A549 treated with dexamethasone at 1 μM for 4 hours (cell line): ENCODE data around the gene BCL2L2. TPM values are rescaled to one million over a fixed set of nuclear protein-coding genes. Genes with fewer than 3 reads are reported as not detected.

ENCODE experiments used
- total RNA-seq: library from RNA; stranded (reverse); fragments of 200-300 nt; extraction: Qiagen RNA extraction; gene quantifications from 5 replicates; pipeline ENCODE4 v1.2.3, GENCODE V29; 2022

BCL2L2 gene
- 14.5 to 19.0 TPM (median 15.2 TPM) in 5 replicates for total RNA-seq

GRCh38 chr14:23306412-23307145 is at the start of gene BCL2L2:
BCL2L2 (plus strand) TSS chr14:23306833; CDS start chr14:23307768, 935 bp downstream.

GRCh38 chr14:23286020-23286901 is 20.4 kb upstream of the BCL2L2 start, which contains the start of gene HOMEZ:
HOMEZ (minus strand) TSS chr14:23286132; CDS start chr14:23285952, 180 bp downstream.

GRCh38 chr14:23302290-23303225 is 4.1 kb upstream of the BCL2L2 start, which contains the start of gene PPP1R3E:
PPP1R3E (minus strand) TSS chr14:23302859; CDS start chr14:23302576, 283 bp downstream.

GRCh38 chr14:23320584-23321571 is 14.2 kb downstream of the BCL2L2 start, which contains the start of gene PABPN1:
PABPN1 (plus strand) TSS chr14:23321457; CDS start chr14:23321470, 13 bp downstream.

GRCh38 chr14:23352506-23353432 is 46.1 kb downstream of the BCL2L2 start, which contains the start of gene SLC22A17:
SLC22A17 (minus strand) TSS chr14:23352887.

Other genes with a start within 250 kb of the BCL2L2 start
- 2.1 to 4.4 TPM (median 3.8 TPM) in 5 replicates for gene CDH24, start 249.3 kb upstream of the BCL2L2 start, total RNA-seq
- gene ACIN1, start 211.7 kb upstream of the BCL2L2 start, total RNA-seq = 80.5 to 104 TPM (median 99.1 TPM) in 5 replicates
- 77.4 to 90.2 TPM (median 85.3 TPM) in 5 replicates for gene C14orf119, start 211.3 kb upstream of the BCL2L2 start, total RNA-seq
- gene CIROP, start 201.8 kb upstream of the BCL2L2 start, total RNA-seq = 0.06 TPM in 1 of 5 replicates, not detected in the others
- not detected in 5 replicates for gene CEBPE, start 187.6 kb upstream of the BCL2L2 start, total RNA-seq
- 2.1 to 3.2 TPM (median 2.8 TPM) in 5 replicates for gene SLC7A8, start 123.2 kb upstream of the BCL2L2 start, total RNA-seq
- gene RNF212B, start 68.9 kb upstream of the BCL2L2 start, total RNA-seq = not detected in 5 replicates
- 8.0 to 9.6 TPM (median 8.9 TPM) in 5 replicates for gene HOMEZ, start 20.7 kb upstream of the BCL2L2 start, total RNA-seq
- 3.0 to 4.2 TPM (median 4.2 TPM) in 5 replicates for gene PPP1R3E, start 4.0 kb upstream of the BCL2L2 start, total RNA-seq
- 126 to 152 TPM (median 151 TPM) in 5 replicates for gene PABPN1, start 14.6 kb downstream of the BCL2L2 start, total RNA-seq
- 5.2 to 8.3 TPM (median 6.2 TPM) in 5 replicates for gene SLC22A17, start 46.1 kb downstream of the BCL2L2 start, total RNA-seq
- gene EFS, start 58.3 kb downstream of the BCL2L2 start, total RNA-seq = not detected in 5 replicates
- gene IL25, start 66.0 kb downstream of the BCL2L2 start, total RNA-seq = not detected in 5 replicates
- gene CMTM5, start 70.2 kb downstream of the BCL2L2 start, total RNA-seq = not detected in 5 replicates
- gene MYH6, start 101.4 kb downstream of the BCL2L2 start, total RNA-seq = 0.05 to 0.15 TPM (median 0.12 TPM) in 5 replicates
- 0.02 TPM in 1 of 5 replicates, not detected in the others for gene MYH7, start 128.8 kb downstream of the BCL2L2 start, total RNA-seq
- gene NGDN, start 162.9 kb downstream of the BCL2L2 start, total RNA-seq = 59.7 to 73.7 TPM (median 61.6 TPM) in 5 replicates
- 0.44 to 1.1 TPM (median 0.80 TPM) in 5 replicates for gene ZFHX2, start 244.9 kb downstream of the BCL2L2 start, total RNA-seq
- 12.1 to 12.7 TPM (median 12.2 TPM) in 5 replicates for gene THTPA, start 249.4 kb downstream of the BCL2L2 start, total RNA-seq